GM23338 (cell line): ENCODE measurements around the gene ACSL3. TPM values are rescaled to one million over a fixed set of nuclear protein-coding genes. Genes with fewer than 3 reads are reported as not detected.

Experiments used
- ATAC-seq: fragments of 200-7000 bp; cut with Tn5 transposase; 3 replicates; pipeline ENCODE4 v1.9.1; 2020
- DNase-seq: peaks from one replicate; pipeline ENCODE4 v3.0.0-alpha.2; 2015; ENCODE audit warnings: low spot score
- H2AFZ ChIP-seq: fragments of 200-600 bp; sonication (generic); 2 replicates; pipeline ENCODE4 v1.8.0; 2016; ENCODE audit warnings: antibody characterized with exemption, mild to moderate bottlenecking, moderate library complexity
- H3F3A ChIP-seq: fragments of 200-600 bp; sonication (generic); replicated peaks from 2 replicates; pipeline ENCODE4 v1.8.0; 2017; ENCODE audit warnings: antibody characterized with exemption, mixed run types, low read depth
- H3K27ac ChIP-seq: fragments of 200-600 bp; sonication (generic); 2 replicates; pipeline ENCODE4 v1.6.1; 2016; ENCODE audit warnings: low read depth
- H3K27me3 ChIP-seq: fragments of 200-600 bp; sonication (generic); 2 replicates; pipeline ENCODE4 v1.8.0; 2016; ENCODE audit warnings: mild to moderate bottlenecking, mixed run types, moderate library complexity; ENCODE audit not compliant: insufficient read depth
- H3K36me3 ChIP-seq: fragments of 200-600 bp; sonication (generic); 2 replicates; pipeline ENCODE4 v1.8.0; 2016; ENCODE audit warnings: mild to moderate bottlenecking; ENCODE audit not compliant: insufficient read depth
- H3K4me1 ChIP-seq: fragments of 200-600 bp; sonication (generic); 2 replicates; pipeline ENCODE4 v1.8.0; 2016; ENCODE audit warnings: mild to moderate bottlenecking, moderate library complexity; ENCODE audit not compliant: insufficient read depth
- H3K4me2 ChIP-seq: fragments of 200-600 bp; sonication (generic); 2 replicates; pipeline ENCODE4 v1.7.1; 2017; ENCODE audit warnings: mixed run types
- H3K4me3 ChIP-seq: fragments of 200-600 bp; sonication (generic); 2 replicates; pipeline ENCODE4 v1.6.1; 2016; ENCODE audit warnings: mixed run types
- H3K79me2 ChIP-seq: fragments of 200-600 bp; sonication (generic); replicated peaks from 2 replicates; pipeline ENCODE4 v1.8.0; 2017; ENCODE audit warnings: mild to moderate bottlenecking; ENCODE audit not compliant: insufficient read depth
- H3K9me2 ChIP-seq: fragments of 200-600 bp; sonication (generic); 2 replicates; pipeline ENCODE4 v1.8.0; 2017; ENCODE audit not compliant: insufficient read depth
- H4K20me1 ChIP-seq: fragments of 200-600 bp; sonication (generic); replicated peaks from 2 replicates; pipeline ENCODE4 v1.8.0; 2017; ENCODE audit warnings: mild to moderate bottlenecking; ENCODE audit not compliant: insufficient read depth
- H3K27ac Mint-ChIP-seq: 2 replicates; pipeline ENCODE4 v1.8.0; 2020; ENCODE audit warnings: inconsistent platforms, mild to moderate bottlenecking, moderate library complexity, mixed read lengths
- H3K27me3 Mint-ChIP-seq: 3 replicates; pipeline ENCODE4 v1.8.0; 2022; ENCODE audit warnings: low read depth, mild to moderate bottlenecking, moderate library complexity, mixed read lengths, inconsistent platforms; ENCODE audit not compliant: insufficient read depth, poor library complexity
- H3K36me3 Mint-ChIP-seq: 3 replicates; pipeline ENCODE4 v1.8.0; 2021; ENCODE audit warnings: low read depth, mild to moderate bottlenecking, inconsistent platforms, moderate library complexity, mixed read lengths
- H3K4me1 Mint-ChIP-seq: 3 replicates; pipeline ENCODE4 v1.8.0; 2020; ENCODE audit warnings: mild to moderate bottlenecking, inconsistent platforms, mixed read lengths
- H3K4me3 Mint-ChIP-seq: 3 replicates; pipeline ENCODE4 v1.8.0; 2021; ENCODE audit warnings: moderate library complexity, mild to moderate bottlenecking, inconsistent platforms, mixed read lengths
- H3K9me3 Mint-ChIP-seq: 3 replicates; pipeline ENCODE4 v1.8.0; 2020; ENCODE audit warnings: moderate library complexity, mild to moderate bottlenecking, inconsistent platforms, mixed read lengths
- CREB1 ChIP-seq: fragments of 250-450 bp; sonication (Bioruptor Pico); IDR thresholded peaks from 2 replicates; pipeline ENCODE4 v1.5.0; 2020; ENCODE audit warnings: low read depth, mild to moderate bottlenecking, moderate library complexity
- CTCF ChIP-seq, 2 experiments: fragments of 200-600 bp in 1 of 2; sonication (generic) in 1 of 2; conservative IDR thresholded peaks; 2 replicates each; pipeline versions ENCODE4 v1.5.1 to v1.6.1; 2016 to 2017; ENCODE audit warnings: antibody characterized with exemption in 2 of 2, low read depth in 2 of 2, mild to moderate bottlenecking in 2 of 2, moderate library complexity in 1 of 2
- ETS1 ChIP-seq: IDR thresholded peaks from 2 replicates; pipeline ENCODE4 v1.6.1; 2016; ENCODE audit warnings: antibody characterized with exemption
- EZH2 ChIP-seq: fragments of 200-600 bp; sonication (generic); IDR thresholded peaks from one replicate; pipeline ENCODE4 v1.8.0; 2017; ENCODE audit warnings: antibody characterized with exemption, mild to moderate bottlenecking, low read depth; ENCODE audit not compliant: unreplicated experiment
- EZH2phosphoT487 ChIP-seq: fragments of 200-600 bp; sonication (generic); IDR thresholded peaks from one replicate; pipeline ENCODE4 v1.8.1; 2018; ENCODE audit warnings: antibody characterized with exemption; ENCODE audit not compliant: unreplicated experiment
- JUNB ChIP-seq: IDR thresholded peaks from one replicate; pipeline ENCODE4 v1.6.1; 2016; ENCODE audit warnings: antibody characterized with exemption; ENCODE audit not compliant: unreplicated experiment
- NANOG ChIP-seq: IDR thresholded peaks from 2 replicates; pipeline ENCODE4 v1.6.1; 2016; ENCODE audit warnings: antibody characterized with exemption, borderline replicate concordance
- STAT1 ChIP-seq: IDR thresholded peaks from one replicate; pipeline ENCODE4 v1.6.1; 2016; ENCODE audit warnings: antibody characterized with exemption; ENCODE audit not compliant: unreplicated experiment
- ZNF331 ChIP-seq: fragments of 250-450 bp; sonication (Bioruptor Pico); IDR thresholded peaks from 2 replicates; pipeline ENCODE4 v1.5.0; 2020; ENCODE audit warnings: low read depth, mild to moderate bottlenecking, moderate library complexity
- polyA plus RNA-seq: library from polyadenylated mRNA; unstranded; fragments of >200 nt; fragmentation: Nextera tagmentation; extraction: Ambion mirVana; gene quantifications from 2 replicates; pipeline ENCODE4 v1.2.1, GENCODE V29; 2016
- total RNA-seq: library from RNA; depleted of rRNA; stranded (reverse); fragments of >200 nt; shearing (Covaris generic); gene quantifications from 2 replicates; pipeline ENCODE4 v1.2.3, GENCODE V29; 2014
- TF ChIP-seq, protein P1 (sequence below): IDR thresholded peaks from one replicate; pipeline ENCODE4 v1.6.1; 2018; ENCODE audit warnings: antibody characterized with exemption; ENCODE audit not compliant: unreplicated experiment

ACSL3 gene
- total and polyA plus RNA-seq, 2 experiments from 2014 or later = 55.3 to 130 TPM

DNA sequence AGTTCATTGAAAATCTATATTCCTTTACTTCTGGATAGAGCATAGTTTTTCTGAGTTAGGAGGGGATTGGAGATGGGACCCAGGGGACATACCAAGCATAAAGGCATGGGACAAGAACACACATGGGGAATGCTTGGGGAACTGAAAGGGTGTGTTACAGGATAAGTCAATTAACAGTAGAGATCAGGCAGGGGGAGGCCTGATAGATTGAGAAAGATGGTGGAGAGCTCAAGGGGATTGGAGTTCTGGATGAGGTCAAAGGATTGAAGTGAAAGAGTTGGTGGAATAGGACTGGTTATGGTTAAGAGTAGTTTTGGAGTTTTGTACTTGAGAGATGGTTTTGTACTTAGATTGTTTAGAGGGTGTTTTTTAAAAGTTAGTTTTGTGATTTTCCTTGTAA is 16.1 kb downstream of the ACSL3 start:
- no peak for ATAC-seq
- peaks cover 3% of the 10 kb centered on the region; the same call in 1 of the 3 replicates for H3K9me3 Mint-ChIP-seq
- H3K4me1 Mint-ChIP-seq = peaks cover 24% of the 10 kb centered on the region
- Histone ChIP-seq H3K9me2 (no peaks in the 10 kb centered on the region), H3K27me3 (no peaks in the 10 kb centered on the region), H4K20me1 (peaks cover 61% of the 10 kb centered on the region), H3K27ac (no peak overlapping the region), H3K4me1 (peaks cover 22% of the 10 kb centered on the region), H3K79me2 (peaks cover 100% of the 10 kb centered on the region), H3K4me3 (no peak overlapping the region), H3K4me2 (no peak overlapping the region), H2AFZ (no peak overlapping the region), H3K36me3 (no peaks in the 10 kb centered on the region), H3F3A (no peaks in the 10 kb centered on the region)
- peak overlapping the region; percentile 1; the same call in 1 of the 2 replicates for H3K27ac Mint-ChIP-seq
- peaks cover 11% of the 10 kb centered on the region; the same call in 2 of the 3 replicates for H3K36me3 Mint-ChIP-seq
- H3K27me3 Mint-ChIP-seq = no peaks in the 10 kb centered on the region
- TF ChIP-seq STAT1 = no peak
- no peak for TF ChIP-seq EZH2
- no peak for TF ChIP-seq CTCF (conservative IDR thresholded peaks at IDR 0.05; ENCODE audit: low read depth in 2 of 2)
- TF ChIP-seq NANOG = no peak
- TF ChIP-seq, protein P1, sequence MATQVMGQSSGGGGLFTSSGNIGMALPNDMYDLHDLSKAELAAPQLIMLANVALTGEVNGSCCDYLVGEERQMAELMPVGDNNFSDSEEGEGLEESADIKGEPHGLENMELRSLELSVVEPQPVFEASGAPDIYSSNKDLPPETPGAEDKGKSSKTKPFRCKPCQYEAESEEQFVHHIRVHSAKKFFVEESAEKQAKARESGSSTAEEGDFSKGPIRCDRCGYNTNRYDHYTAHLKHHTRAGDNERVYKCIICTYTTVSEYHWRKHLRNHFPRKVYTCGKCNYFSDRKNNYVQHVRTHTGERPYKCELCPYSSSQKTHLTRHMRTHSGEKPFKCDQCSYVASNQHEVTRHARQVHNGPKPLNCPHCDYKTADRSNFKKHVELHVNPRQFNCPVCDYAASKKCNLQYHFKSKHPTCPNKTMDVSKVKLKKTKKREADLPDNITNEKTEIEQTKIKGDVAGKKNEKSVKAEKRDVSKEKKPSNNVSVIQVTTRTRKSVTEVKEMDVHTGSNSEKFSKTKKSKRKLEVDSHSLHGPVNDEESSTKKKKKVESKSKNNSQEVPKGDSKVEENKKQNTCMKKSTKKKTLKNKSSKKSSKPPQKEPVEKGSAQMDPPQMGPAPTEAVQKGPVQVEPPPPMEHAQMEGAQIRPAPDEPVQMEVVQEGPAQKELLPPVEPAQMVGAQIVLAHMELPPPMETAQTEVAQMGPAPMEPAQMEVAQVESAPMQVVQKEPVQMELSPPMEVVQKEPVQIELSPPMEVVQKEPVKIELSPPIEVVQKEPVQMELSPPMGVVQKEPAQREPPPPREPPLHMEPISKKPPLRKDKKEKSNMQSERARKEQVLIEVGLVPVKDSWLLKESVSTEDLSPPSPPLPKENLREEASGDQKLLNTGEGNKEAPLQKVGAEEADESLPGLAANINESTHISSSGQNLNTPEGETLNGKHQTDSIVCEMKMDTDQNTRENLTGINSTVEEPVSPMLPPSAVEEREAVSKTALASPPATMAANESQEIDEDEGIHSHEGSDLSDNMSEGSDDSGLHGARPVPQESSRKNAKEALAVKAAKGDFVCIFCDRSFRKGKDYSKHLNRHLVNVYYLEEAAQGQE = no peak
- H3K4me3 Mint-ChIP-seq = no peak overlapping the region
- DNase-seq = no peak

DNA sequence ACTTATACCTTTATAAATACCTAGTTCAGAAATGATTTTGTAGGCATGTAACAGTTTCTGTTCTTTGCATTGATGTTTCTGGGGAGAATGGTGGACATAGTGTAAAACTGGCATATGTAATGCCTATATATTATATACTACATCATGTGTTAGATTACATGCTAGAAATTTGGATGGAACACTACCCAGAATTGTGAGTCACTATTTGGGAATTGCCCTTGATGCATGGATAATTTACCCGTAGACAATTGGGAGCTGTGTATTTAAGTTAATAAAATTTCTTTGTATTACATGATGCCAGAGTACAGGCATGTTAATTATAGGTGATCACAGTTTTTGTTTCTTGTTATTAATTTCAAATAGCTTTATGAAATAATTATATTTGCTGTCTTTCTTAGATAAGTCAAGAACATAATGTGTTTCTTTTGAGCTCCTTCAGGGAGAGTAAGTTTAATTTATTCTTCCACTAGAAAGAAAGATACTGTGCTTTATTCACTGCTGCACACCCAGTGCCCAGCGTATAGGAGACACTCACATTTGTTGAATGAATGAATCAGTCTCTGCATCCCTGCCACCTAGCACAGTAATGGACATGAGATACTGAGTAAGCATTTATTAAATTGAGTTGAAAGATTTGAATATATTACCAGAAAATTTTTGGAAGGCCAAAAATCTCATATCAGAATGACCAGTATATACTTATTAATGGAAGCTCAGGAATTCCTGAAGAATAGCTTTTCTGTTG is 16.9 kb downstream of the ACSL3 start:
- ATAC-seq = no peak
- no peak overlapping the region for H2AFZ ChIP-seq
- no peaks in the 10 kb centered on the region for H3K27me3 Mint-ChIP-seq
- TF ChIP-seq ETS1 (no peak), CREB1 (CRISPR knock-in tag) (no peak), ZNF331 (CRISPR knock-in tag) (no peak), EZH2phosphoT487 (no peak), JUNB (no peak), NANOG (no peak), STAT1 (no peak), CTCF (conservative IDR thresholded peaks at IDR 0.05; ENCODE audit: low read depth in 2 of 2) (no peak)
- TF ChIP-seq, protein P1 = no peak

More for the DNA sequence above, 16.9 kb downstream of the ACSL3 start:
- no peaks in the 10 kb centered on the region for H3K9me2 ChIP-seq
- peaks cover 61% of the 10 kb centered on the region for H4K20me1 ChIP-seq
- Mint-ChIP-seq H3K36me3 (peaks cover 17% of the 10 kb centered on the region; the same call in 2 of the 3 replicates), H3K4me1 (peaks cover 20% of the 10 kb centered on the region), H3K27ac (no peak overlapping the region), H3K4me3 (no peak overlapping the region), H3K9me3 (peaks cover 9% of the 10 kb centered on the region; the same call in 2 of the 3 replicates)
- peaks cover 100% of the 10 kb centered on the region for H3K79me2 ChIP-seq
- peaks cover 22% of the 10 kb centered on the region for H3K4me1 ChIP-seq
- H3K27ac ChIP-seq = no peak overlapping the region
- H3K4me2 ChIP-seq = no peak overlapping the region
- no peaks in the 10 kb centered on the region for H3K27me3 ChIP-seq
- H3F3A ChIP-seq = no peaks in the 10 kb centered on the region
- H3K4me3 ChIP-seq = no peak overlapping the region
- DNase-seq = no peak
- no peaks in the 10 kb centered on the region for H3K36me3 ChIP-seq
